ENCODE measurements around the gene PDZRN3. TPM values are rescaled to one million over a fixed set of nuclear protein-coding genes. Genes with fewer than 3 reads are reported as not detected.
A peak's percentile ranks its signal among the peaks of the same experiment; 100 is the strongest.

PDZRN3 gene
- total and polyA plus RNA-seq, 4 donors: 33.6 to 86.3 (median 52.6) TPM

GRCh38 chr3:73500321-73500720 lies 124.4 kb downstream of the PDZRN3 start:
- H3K9me3 ChIP-seq (ENCODE audit: control insufficient read depth, low read length): no peaks in the 10 kb centered on the region
- peaks cover 9 to 14% of the 10 kb centered on the region in 2 donors for H3K4me1 ChIP-seq (ENCODE audit: control insufficient read depth in 1 of 2, insufficient read depth in 2 of 2, low read length in 2 of 2)
- no peaks in the 10 kb centered on the region for H3K36me3 ChIP-seq (ENCODE audit: control insufficient read depth in 1 of 2, insufficient read depth in 2 of 2, low read length in 1 of 2)
- DNase-seq: no peak
- 92 to 99% methylated on average over 1 of the region's 1 CpG for WGBS, 2 donors
- no peak for ATAC-seq (ENCODE audit: low FRiP score)
- intact Hi-C loops (cut with DNase I): loop anchor here in 1 of 2 donors (5.0 kb wide), 1 partner anchor 43 kb away; no protein-coding TSS in a partner anchor
- H3K4me3 ChIP-seq (ENCODE audit: low read length in 2 of 2): no peak overlapping the region
- H3K27me3 ChIP-seq (ENCODE audit: control insufficient read depth in 1 of 2, insufficient read depth in 2 of 2, low read length in 1 of 2): no peaks in the 10 kb centered on the region
- H3K27ac ChIP-seq (ENCODE audit: low read depth in 1 of 2, low read length in 2 of 2): no peak overlapping the region

DNA sequence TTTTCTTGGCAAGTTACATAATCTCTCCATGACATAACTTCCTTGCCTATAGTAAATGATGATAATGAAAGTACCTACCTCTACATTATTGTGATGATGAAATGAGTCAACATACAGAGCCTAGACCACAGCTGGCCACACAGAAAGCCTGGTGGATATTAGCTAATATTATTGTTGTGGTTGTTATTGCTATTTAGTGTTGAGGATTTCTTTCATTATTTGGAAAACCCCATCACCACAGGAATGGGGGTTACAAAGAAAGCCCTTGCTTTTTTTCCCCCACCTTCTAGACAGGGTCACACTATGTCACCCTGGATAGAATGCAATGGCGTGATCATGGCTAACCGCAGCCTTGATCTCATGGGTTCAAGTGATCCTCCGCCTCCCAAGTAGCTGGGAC lies 125.0 kb downstream of the PDZRN3 start:
- 97 to 98% methylated on average over 3 of the region's 3 CpGs for WGBS, 2 donors
- H3K36me3 ChIP-seq (ENCODE audit: control insufficient read depth in 1 of 2, insufficient read depth in 2 of 2, low read length in 1 of 2): no peaks in the 10 kb centered on the region
- DNase-seq: no peak
- peaks cover 9 to 14% of the 10 kb centered on the region in 2 donors for H3K4me1 ChIP-seq (ENCODE audit: control insufficient read depth in 1 of 2, insufficient read depth in 2 of 2, low read length in 2 of 2)
- no peak overlapping the region for H3K4me3 ChIP-seq (ENCODE audit: low read length in 2 of 2)
- no peaks in the 10 kb centered on the region for H3K9me3 ChIP-seq (ENCODE audit: control insufficient read depth, low read length)
- ATAC-seq (ENCODE audit: low FRiP score): no peak
- no peak overlapping the region for H3K27ac ChIP-seq (ENCODE audit: low read depth in 1 of 2, low read length in 2 of 2)
- intact Hi-C loops (cut with DNase I): loop anchor here (5.0 to 10.0 kb wide), 2 partner anchors 42 to 275 kb away; no protein-coding TSS in a partner anchor
- no peaks in the 10 kb centered on the region for H3K27me3 ChIP-seq (ENCODE audit: control insufficient read depth in 1 of 2, insufficient read depth in 2 of 2, low read length in 1 of 2)

DNA sequence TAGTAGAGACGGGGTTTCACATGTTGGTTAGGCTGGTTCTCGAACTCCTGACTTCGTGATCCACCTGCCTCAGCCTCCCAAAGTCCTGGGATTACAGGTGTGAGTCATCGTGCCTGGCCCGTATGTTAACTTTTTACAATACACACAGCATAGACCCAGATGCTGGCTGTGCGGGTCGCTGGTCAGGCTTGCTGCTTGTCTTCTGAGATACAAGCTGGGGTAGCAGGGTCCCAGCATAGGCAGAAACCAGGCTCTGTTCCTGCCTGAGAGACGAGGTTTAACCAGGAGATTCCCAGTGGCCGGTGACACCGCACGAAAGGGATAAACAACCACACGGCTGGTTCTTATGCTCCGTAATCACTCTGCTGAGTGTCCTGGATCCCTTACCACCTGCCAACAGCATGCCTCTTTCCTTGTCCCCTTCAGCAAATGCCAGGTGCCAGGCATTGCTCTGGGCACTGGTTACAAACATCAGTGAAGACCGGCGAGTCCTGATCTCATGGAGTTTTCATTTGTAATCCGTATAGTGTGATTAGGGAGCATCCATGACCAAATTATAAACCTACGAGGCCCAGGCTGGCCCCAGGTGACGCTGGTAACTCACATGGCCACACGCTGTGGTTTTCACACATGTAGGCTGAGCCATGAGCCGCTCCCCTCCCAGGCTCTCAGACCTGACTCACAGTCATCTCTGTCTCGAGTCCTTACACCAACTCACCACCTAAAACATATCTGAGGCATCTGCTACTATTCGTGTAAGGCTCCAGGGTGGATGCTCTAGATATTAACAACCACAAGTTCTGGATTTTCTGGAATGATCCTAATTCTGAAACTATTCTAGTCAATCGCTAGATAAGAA lies 125.7 kb downstream of the PDZRN3 start:
- ATAC-seq (ENCODE audit: low FRiP score) (no peak), DNase-seq (no peak)
- no peaks in the 10 kb centered on the region for H3K9me3 ChIP-seq (ENCODE audit: control insufficient read depth, low read length)
- H3K27me3 ChIP-seq (ENCODE audit: control insufficient read depth in 1 of 2, insufficient read depth in 2 of 2, low read length in 1 of 2): no peaks in the 10 kb centered on the region
- H3K4me1 ChIP-seq (ENCODE audit: control insufficient read depth in 1 of 2, insufficient read depth in 2 of 2, low read length in 2 of 2): peaks cover 5 to 9% of the 10 kb centered on the region in 2 donors
- no peaks in the 10 kb centered on the region for H3K36me3 ChIP-seq (ENCODE audit: control insufficient read depth in 1 of 2, insufficient read depth in 2 of 2, low read length in 1 of 2)
- H3K27ac ChIP-seq (ENCODE audit: low read depth in 1 of 2, low read length in 2 of 2): no peak overlapping the region
- 86 to 88% methylated on average over 23 of the region's 23 CpGs for whole genome bisulfite sequencing, 2 donors
- H3K4me3 ChIP-seq (ENCODE audit: low read length in 2 of 2): no peak overlapping the region
- intact Hi-C loops (cut with DNase I): loop anchor here in 1 of 2 donors (10.0 kb wide), 1 partner anchor 274 kb away; no protein-coding TSS in a partner anchor

GRCh38 chr3:73497646-73498406 lies 126.9 kb downstream of the PDZRN3 start:
- peaks cover 11% of the 10 kb centered on the region in 2 donors for H3K4me1 ChIP-seq (ENCODE audit: control insufficient read depth in 1 of 2, insufficient read depth in 2 of 2, low read length in 2 of 2)
- WGBS, 2 donors: 88 to 89% methylated on average over 13 of the region's 13 CpGs
- ATAC-seq (ENCODE audit: low FRiP score): no peak
- H3K4me3 ChIP-seq (ENCODE audit: low read length in 2 of 2): no peak overlapping the region
- H3K27ac ChIP-seq (ENCODE audit: low read depth in 1 of 2, low read length in 2 of 2): no peak overlapping the region
- H3K36me3 ChIP-seq (ENCODE audit: control insufficient read depth in 1 of 2, insufficient read depth in 2 of 2, low read length in 1 of 2): no peaks in the 10 kb centered on the region
- no peak for DNase-seq
- intact Hi-C loops (cut with DNase I): loop anchor here in 1 of 2 donors (10.0 kb wide), 1 partner anchor 273 kb away; no protein-coding TSS in a partner anchor
- no peaks in the 10 kb centered on the region for H3K9me3 ChIP-seq (ENCODE audit: control insufficient read depth, low read length)
- no peaks in the 10 kb centered on the region for H3K27me3 ChIP-seq (ENCODE audit: control insufficient read depth in 1 of 2, insufficient read depth in 2 of 2, low read length in 1 of 2)

DNA sequence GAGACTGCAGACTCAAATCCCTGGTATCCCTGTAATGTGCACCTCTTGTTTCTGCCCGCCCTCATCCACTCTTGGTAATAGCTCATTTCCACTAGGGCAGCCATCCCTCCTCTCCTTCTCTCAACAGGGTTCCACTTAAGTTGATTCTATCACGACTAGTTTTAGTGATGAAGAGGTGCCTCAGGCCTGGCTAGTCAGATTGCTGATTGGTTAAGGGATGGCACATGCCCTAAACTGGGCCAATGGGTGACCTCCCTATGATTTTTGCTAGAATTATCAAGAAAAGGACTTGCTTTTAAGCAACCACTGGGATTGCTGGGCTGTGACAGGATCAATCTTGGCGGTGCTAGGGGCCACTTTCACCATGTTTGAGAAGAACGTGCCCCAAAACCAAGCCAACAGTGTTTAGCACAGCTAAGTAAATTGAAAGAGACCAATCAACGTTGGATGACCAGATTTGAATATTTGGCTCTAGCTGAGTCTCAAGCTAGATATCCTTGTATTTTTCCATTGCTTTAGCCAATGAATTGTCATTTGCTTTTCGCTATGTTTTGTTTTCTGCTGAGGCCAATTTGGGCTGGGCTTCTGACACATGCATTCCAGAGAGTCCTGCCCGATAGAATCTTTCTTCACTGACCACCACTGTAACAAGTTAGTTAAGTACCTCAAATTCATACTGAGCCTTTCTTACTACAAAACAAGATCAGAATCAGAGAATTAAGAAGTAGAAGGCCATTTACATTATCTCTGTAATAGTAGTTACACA lies 131.0 kb downstream of the PDZRN3 start:
- no peaks in the 10 kb centered on the region for H3K9me3 ChIP-seq (ENCODE audit: control insufficient read depth, low read length)
- peak overlapping the region in 1 of 2 donors; percentile 15 for H3K4me3 ChIP-seq (ENCODE audit: low read length in 2 of 2)
- H3K27ac ChIP-seq (ENCODE audit: low read depth in 1 of 2, low read length in 2 of 2): peak overlapping the region in 1 of 2 donors; percentile 39
- peak; percentile 43 for ATAC-seq (ENCODE audit: low FRiP score)
- H3K27me3 ChIP-seq (ENCODE audit: control insufficient read depth in 1 of 2, insufficient read depth in 2 of 2, low read length in 1 of 2): no peaks in the 10 kb centered on the region
- no peaks in the 10 kb centered on the region for H3K36me3 ChIP-seq (ENCODE audit: control insufficient read depth in 1 of 2, insufficient read depth in 2 of 2, low read length in 1 of 2)
- intact Hi-C loops (cut with DNase I): loop anchor here in 1 of 2 donors (10.0 kb wide), 1 partner anchor 269 kb away; no protein-coding TSS in a partner anchor
- H3K4me1 ChIP-seq (ENCODE audit: control insufficient read depth in 1 of 2, insufficient read depth in 2 of 2, low read length in 2 of 2): peaks cover 9 to 11% of the 10 kb centered on the region in 2 donors
- 26 to 27% methylated on average over 7 of the region's 7 CpGs for WGBS, 2 donors
- no peak for DNase-seq

DNA sequence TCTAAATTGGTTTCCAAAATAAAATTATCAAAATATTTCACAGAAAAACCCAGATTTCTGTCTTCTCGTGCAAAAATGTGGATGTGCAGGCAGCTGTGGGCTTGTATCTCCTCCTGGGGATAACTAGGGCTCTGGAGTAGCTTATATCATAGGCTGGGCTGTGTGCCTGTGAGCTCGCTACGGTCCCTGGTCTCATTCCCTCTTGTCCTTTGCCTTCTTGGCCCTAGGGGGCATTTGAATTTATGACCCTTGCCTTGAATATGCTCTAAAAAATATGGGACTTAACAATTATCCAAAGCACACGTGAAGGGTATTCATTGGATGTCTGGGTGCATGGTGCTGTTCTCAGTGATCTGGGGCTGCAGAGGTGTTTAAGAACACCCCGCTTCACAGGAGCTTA lies 132.6 kb downstream of the PDZRN3 start:
- Histone ChIP-seq H3K27ac (ENCODE audit: low read depth in 1 of 2, low read length in 2 of 2) (no peak overlapping the region), H3K27me3 (ENCODE audit: control insufficient read depth in 1 of 2, insufficient read depth in 2 of 2, low read length in 1 of 2) (no peaks in the 10 kb centered on the region), H3K4me3 (ENCODE audit: low read length in 2 of 2) (no peak overlapping the region), H3K36me3 (ENCODE audit: control insufficient read depth in 1 of 2, insufficient read depth in 2 of 2, low read length in 1 of 2) (no peaks in the 10 kb centered on the region), H3K4me1 (ENCODE audit: control insufficient read depth in 1 of 2, insufficient read depth in 2 of 2, low read length in 2 of 2) (peaks cover 9 to 12% of the 10 kb centered on the region in 2 donors), H3K9me3 (ENCODE audit: control insufficient read depth, low read length) (no peaks in the 10 kb centered on the region)
- intact Hi-C loops (cut with DNase I): loop anchor here in 1 of 2 donors (10.0 kb wide), 1 partner anchor 267 kb away; no protein-coding TSS in a partner anchor
- ATAC-seq (ENCODE audit: low FRiP score): no peak
- WGBS, 2 donors: 60 to 64% methylated on average over 5 of the region's 5 CpGs
- no peak for DNase-seq

DNA sequence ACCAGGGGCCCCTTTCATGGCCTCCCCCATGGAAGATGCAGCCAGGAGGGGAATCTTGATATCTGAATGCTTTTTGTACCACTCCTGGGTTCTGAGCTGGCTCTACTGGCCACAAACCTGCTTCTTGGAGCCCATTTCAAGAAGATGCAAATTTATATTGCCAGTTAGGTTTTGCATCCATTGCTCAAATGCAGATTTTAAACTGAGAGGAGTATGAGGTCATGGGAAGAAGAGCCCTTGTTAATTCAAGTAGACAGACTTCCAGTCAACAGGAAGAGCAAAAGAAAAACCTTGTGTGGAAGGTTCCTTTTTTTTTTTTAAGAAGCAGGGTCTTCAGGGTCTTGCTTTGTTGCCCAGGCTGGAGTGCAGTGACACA lies 133.5 kb downstream of the PDZRN3 start:
- no peak overlapping the region for H3K4me3 ChIP-seq (ENCODE audit: low read length in 2 of 2)
- no peaks in the 10 kb centered on the region for H3K36me3 ChIP-seq (ENCODE audit: control insufficient read depth in 1 of 2, insufficient read depth in 2 of 2, low read length in 1 of 2)
- no peaks in the 10 kb centered on the region for H3K27me3 ChIP-seq (ENCODE audit: control insufficient read depth in 1 of 2, insufficient read depth in 2 of 2, low read length in 1 of 2)
- no peaks in the 10 kb centered on the region for H3K9me3 ChIP-seq (ENCODE audit: control insufficient read depth, low read length)
- no peak overlapping the region for H3K27ac ChIP-seq (ENCODE audit: low read depth in 1 of 2, low read length in 2 of 2)
- no peak for ATAC-seq (ENCODE audit: low FRiP score)
- intact Hi-C loops (cut with DNase I): loop anchor here in 1 of 2 donors (10.0 kb wide), 1 partner anchor 266 kb away; no protein-coding TSS in a partner anchor
- peaks cover 9 to 12% of the 10 kb centered on the region in 2 donors for H3K4me1 ChIP-seq (ENCODE audit: control insufficient read depth in 1 of 2, insufficient read depth in 2 of 2, low read length in 2 of 2)
- DNase-seq: no peak

Measured in aorta (tissue), 5 donors.